ENCODE measurements around the gene MOV10.

DNA sequence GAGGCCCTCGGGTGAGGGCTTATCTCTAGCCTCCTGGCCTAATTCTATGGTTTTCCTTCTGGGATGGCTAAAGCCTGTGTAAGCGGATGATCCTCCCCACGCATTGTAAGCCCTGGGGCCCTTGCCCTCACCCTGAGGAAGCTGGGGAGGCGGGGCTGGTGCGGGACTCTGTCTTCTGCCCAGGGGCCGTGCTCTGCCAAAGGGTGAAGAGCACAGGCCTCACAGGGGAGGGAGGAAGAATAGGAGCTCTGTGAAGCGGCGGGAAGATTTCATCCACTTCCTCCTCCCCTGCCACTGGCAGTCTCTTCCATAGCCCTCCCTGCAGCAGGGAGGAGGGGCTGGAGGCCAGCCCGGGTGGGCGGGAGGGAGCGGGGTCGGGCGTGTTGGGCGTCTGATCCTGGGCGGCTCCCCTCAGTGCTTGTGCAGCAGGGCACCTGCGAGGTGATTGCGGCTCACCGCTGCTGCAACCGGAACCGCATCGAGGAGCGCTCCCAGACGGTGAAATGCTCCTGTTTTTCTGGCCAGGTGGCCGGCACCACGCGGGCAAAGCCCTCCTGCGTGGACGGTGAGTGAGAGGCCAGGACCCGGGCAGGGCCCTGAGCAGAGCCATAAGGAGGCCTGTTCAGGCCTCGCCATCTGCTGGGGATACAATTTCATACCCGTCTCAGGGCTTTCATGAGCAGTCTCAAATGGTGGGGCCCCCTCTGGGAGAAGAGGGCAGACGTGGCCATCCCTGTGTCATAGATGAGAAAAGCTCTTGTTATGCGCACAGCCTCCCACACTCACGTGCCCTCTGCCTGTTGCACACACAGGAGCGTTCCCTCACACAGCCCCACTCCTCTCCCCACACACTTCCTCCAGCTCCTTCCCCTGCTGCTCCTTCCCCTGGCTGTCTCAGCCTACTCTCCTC is 48.4 kb downstream of the MOV10 start:
- TF ChIP-seq PML (IDR thresholded peaks at IDR 0.05; ENCODE audit: low read length) (no peak), CEBPB (IDR thresholded peaks at IDR 0.05; ENCODE audit: borderline replicate concordance in 1 of 2, low read depth in 2 of 2, low read length in 2 of 2) (no peak), EP300 (IDR thresholded peaks at IDR 0.05; ENCODE audit: borderline replicate concordance in 1 of 2, control insufficient read depth in 1 of 2, low read depth in 2 of 2, low read length in 2 of 2) (no peak), POLR2A (IDR thresholded peaks at IDR 0.05; ENCODE audit: low read depth, low read length) (no peak), BMI1 (IDR thresholded peaks at IDR 0.05; ENCODE audit: borderline replicate concordance) (no peak), YBX1 (IDR thresholded peaks at IDR 0.05) (no peak)
- TF ChIP-seq, protein P1, sequence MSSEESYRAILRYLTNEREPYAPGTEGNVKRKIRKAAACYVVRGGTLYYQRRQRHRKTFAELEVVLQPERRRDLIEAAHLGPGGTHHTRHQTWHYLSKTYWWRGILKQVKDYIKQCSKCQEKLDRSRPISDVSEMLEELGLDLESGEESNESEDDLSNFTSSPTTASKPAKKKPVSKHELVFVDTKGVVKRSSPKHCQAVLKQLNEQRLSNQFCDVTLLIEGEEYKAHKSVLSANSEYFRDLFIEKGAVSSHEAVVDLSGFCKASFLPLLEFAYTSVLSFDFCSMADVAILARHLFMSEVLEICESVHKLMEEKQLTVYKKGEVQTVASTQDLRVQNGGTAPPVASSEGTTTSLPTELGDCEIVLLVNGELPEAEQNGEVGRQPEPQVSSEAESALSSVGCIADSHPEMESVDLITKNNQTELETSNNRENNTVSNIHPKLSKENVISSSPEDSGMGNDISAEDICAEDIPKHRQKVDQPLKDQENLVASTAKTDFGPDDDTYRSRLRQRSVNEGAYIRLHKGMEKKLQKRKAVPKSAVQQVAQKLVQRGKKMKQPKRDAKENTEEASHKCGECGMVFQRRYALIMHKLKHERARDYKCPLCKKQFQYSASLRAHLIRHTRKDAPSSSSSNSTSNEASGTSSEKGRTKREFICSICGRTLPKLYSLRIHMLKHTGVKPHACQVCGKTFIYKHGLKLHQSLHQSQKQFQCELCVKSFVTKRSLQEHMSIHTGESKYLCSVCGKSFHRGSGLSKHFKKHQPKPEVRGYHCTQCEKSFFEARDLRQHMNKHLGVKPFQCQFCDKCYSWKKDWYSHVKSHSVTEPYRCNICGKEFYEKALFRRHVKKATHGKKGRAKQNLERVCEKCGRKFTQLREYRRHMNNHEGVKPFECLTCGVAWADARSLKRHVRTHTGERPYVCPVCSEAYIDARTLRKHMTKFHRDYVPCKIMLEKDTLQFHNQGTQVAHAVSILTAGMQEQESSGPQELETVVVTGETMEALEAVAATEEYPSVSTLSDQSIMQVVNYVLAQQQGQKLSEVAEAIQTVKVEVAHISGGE (CRISPR knock-in tag; IDR thresholded peaks at IDR 0.05) = no peak

Data from GM12878 (cell line).